IMR-90 (cell line): ENCODE measurements around the gene ACACA. TPM values are rescaled to one million over a fixed set of nuclear protein-coding genes. Genes with fewer than 3 reads are reported as not detected.

Source experiments
- ATAC-seq: fragments of 200-7000 bp; cut with Tn5 transposase; 2 replicates; pipeline ENCODE4 v1.9.1; 2020; ENCODE audit warnings: low read depth, mild to moderate bottlenecking, moderate library complexity
- BruUV-seq: library from RNA; stranded (reverse); fragments of 400-500 nt; replicated peaks from 2 replicates; lab custom pipeline; 2021; lab: Mats Ljungman, UMichigan
- CTCF ChIA-PET: fragments of 300-600 bp; formaldehyde crosslinking; extraction: SDS; loops from one replicate; lab custom pipeline; 2021; ENCODE audit warnings: antibody characterized with exemption; lab: Yijun Ruan, JAX
- POLR2A ChIA-PET: fragments of 300-600 bp; sonication (Branson Sonifier 250); formaldehyde crosslinking; loops from one replicate; lab custom pipeline; 2022; ENCODE audit warnings: antibody characterized with exemption; ENCODE audit not compliant: unreplicated experiment; lab: Charles Lee
- DNase-seq: peaks from one replicate; pipeline ENCODE4 v3.0.0; 2013
- H2AFZ ChIP-seq: replicated peaks from 2 replicates; pipeline ENCODE3; 2013; ENCODE audit warnings: low read length, mild to moderate bottlenecking; ENCODE audit not compliant: poor library complexity
- H2AK5ac ChIP-seq: 2 replicates; pipeline ENCODE4 v1.6.1; 2013; ENCODE audit warnings: low read depth, low read length, inconsistent platforms
- H2AK9ac ChIP-seq: replicated peaks from 2 replicates; pipeline ENCODE3; 2013; ENCODE audit warnings: mild to moderate bottlenecking, low read depth, low read length, moderate library complexity; ENCODE audit not compliant: poor library complexity
- H2BK120ac ChIP-seq: 2 replicates; pipeline ENCODE4 v1.6.1; 2013; ENCODE audit warnings: low read depth, low read length, inconsistent platforms
- H2BK15ac ChIP-seq: 3 replicates; pipeline ENCODE4 v1.6.1; 2013; ENCODE audit warnings: low read depth, low read length, inconsistent platforms
- H2BK20ac ChIP-seq: 2 replicates; pipeline ENCODE4 v1.6.1; 2013; ENCODE audit warnings: low read depth, mild to moderate bottlenecking, inconsistent platforms, low read length, moderate library complexity
- H2BK5ac ChIP-seq: 2 replicates; pipeline ENCODE4 v1.6.1; 2013; ENCODE audit warnings: mild to moderate bottlenecking, low read depth, low read length, inconsistent platforms; ENCODE audit not compliant: poor library complexity, severe bottlenecking
- H3K14ac ChIP-seq: replicated peaks from 2 replicates; pipeline ENCODE4 v1.6.1; 2013; ENCODE audit warnings: low read depth, low read length, inconsistent platforms
- H3K18ac ChIP-seq: 2 replicates; pipeline ENCODE4 v1.6.1; 2013; ENCODE audit warnings: low read depth, low read length, control low read depth
- H3K23ac ChIP-seq: 2 replicates; pipeline ENCODE4 v1.6.1; 2013; ENCODE audit warnings: low read depth, low read length, inconsistent platforms
- H3K27ac ChIP-seq: 2 replicates; pipeline ENCODE4 v1.5.1; 2013; ENCODE audit warnings: mild to moderate bottlenecking, control low read depth, low read length; ENCODE audit not compliant: insufficient read depth
- H3K27me3 ChIP-seq: 2 replicates; pipeline ENCODE4 v1.6.1; 2013; ENCODE audit warnings: low read length; ENCODE audit not compliant: control insufficient read depth, insufficient read depth
- H3K36me3 ChIP-seq: 2 replicates; pipeline ENCODE4 v1.6.1; 2013; ENCODE audit warnings: low read length, mixed read lengths; ENCODE audit not compliant: control insufficient read depth, insufficient read depth
- H3K4ac ChIP-seq: 2 replicates; pipeline ENCODE4 v1.6.1; 2013; ENCODE audit warnings: low read depth, low read length, inconsistent platforms
- H3K4me1 ChIP-seq: 2 replicates; pipeline ENCODE4 v1.6.1; 2013; ENCODE audit warnings: low read length, mixed read lengths; ENCODE audit not compliant: control insufficient read depth, insufficient read depth
- H3K4me2 ChIP-seq: 2 replicates; pipeline ENCODE4 v1.6.1; 2013; ENCODE audit warnings: low read depth, mild to moderate bottlenecking, control low read depth, low read length, moderate library complexity
- H3K4me3 ChIP-seq: 2 replicates; pipeline ENCODE4 v1.5.1; 2013; ENCODE audit warnings: low read depth, mild to moderate bottlenecking, control low read depth, low read length, moderate library complexity; ENCODE audit not compliant: insufficient read depth
- H3K56ac ChIP-seq: 2 replicates; pipeline ENCODE4 v1.6.1; 2013; ENCODE audit warnings: low read length, inconsistent platforms; ENCODE audit not compliant: insufficient read depth; ENCODE audit errors: extremely low read depth
- H3K79me1 ChIP-seq, 2 experiments: 2 replicates each; pipeline ENCODE4 v1.6.1; 2013; ENCODE audit warnings: low read length in 2 of 2, inconsistent platforms in 1 of 2, low read depth in 1 of 2
- H3K9ac ChIP-seq: 2 replicates; pipeline ENCODE4 v1.6.1; 2013; ENCODE audit warnings: low read depth, low read length, control low read depth
- H3K9me1 ChIP-seq: 2 replicates; pipeline ENCODE4 v1.6.1; 2013; ENCODE audit warnings: low read length, inconsistent platforms; ENCODE audit not compliant: insufficient read depth
- H3K9me3 ChIP-seq: 2 replicates; pipeline ENCODE4 v1.6.1; 2013; ENCODE audit warnings: low read length; ENCODE audit not compliant: control insufficient read depth, insufficient read depth
- H4K20me1 ChIP-seq: 2 replicates; pipeline ENCODE4 v1.6.1; 2013; ENCODE audit warnings: low read length, inconsistent platforms; ENCODE audit not compliant: insufficient read depth
- H4K5ac ChIP-seq: 2 replicates; pipeline ENCODE4 v1.6.1; 2013; ENCODE audit warnings: mild to moderate bottlenecking, low read depth, low read length, control low read depth
- H4K8ac ChIP-seq, 2 experiments: 2 replicates each; pipeline ENCODE4 v1.6.1; 2013; ENCODE audit warnings: low read depth in 2 of 2, low read length in 2 of 2, control low read depth in 1 of 2, inconsistent platforms in 1 of 2
- H4K91ac ChIP-seq: 2 replicates; pipeline ENCODE4 v1.6.1; 2013; ENCODE audit warnings: low read depth, low read length, inconsistent platforms; ENCODE audit not compliant: insufficient read depth
- BHLHE40 ChIP-seq: fragments of 150-350 bp; IDR thresholded peaks from 2 replicates; pipeline ENCODE4 v1.6.1; 2016; ENCODE audit warnings: mild to moderate bottlenecking, low read depth, low read length
- CEBPB ChIP-seq: IDR thresholded peaks from 2 replicates; pipeline ENCODE4 v1.6.1; 2012; ENCODE audit warnings: low read depth, low read length, improper control_type of control experiment
- CHD1 ChIP-seq: IDR thresholded peaks from 2 replicates; pipeline ENCODE4 v1.6.1; 2012; ENCODE audit warnings: low read depth, low read length, improper control_type of control experiment
- CTCF ChIP-seq: conservative IDR thresholded peaks from 2 replicates; pipeline ENCODE4 v1.5.1; 2012; ENCODE audit warnings: mild to moderate bottlenecking, low read depth, low read length, improper control_type of control experiment
- MAFK ChIP-seq: IDR thresholded peaks from 2 replicates; pipeline ENCODE4 v1.6.1; 2012; ENCODE audit warnings: low read depth, low read length, improper control_type of control experiment
- MXI1 ChIP-seq: IDR thresholded peaks from 2 replicates; pipeline ENCODE4 v1.6.1; 2012; ENCODE audit warnings: low read depth, mild to moderate bottlenecking, low read length, moderate library complexity, borderline replicate concordance
- RCOR1 ChIP-seq: IDR thresholded peaks from 2 replicates; pipeline ENCODE4 v1.6.1; 2012; ENCODE audit warnings: mild to moderate bottlenecking, low read length, improper control_type of control experiment; ENCODE audit not compliant: insufficient replicate concordance
- RFX5 ChIP-seq: IDR thresholded peaks from 2 replicates; pipeline ENCODE4 v1.8.0; 2012; ENCODE audit warnings: low read depth, mild to moderate bottlenecking, low read length, moderate library complexity
- USF2 ChIP-seq: fragments of 150-350 bp; IDR thresholded peaks from 2 replicates; pipeline ENCODE4 v1.6.1; 2017; ENCODE audit warnings: mild to moderate bottlenecking, antibody characterized with exemption, low read length, low read depth
- WGBS, 2 experiments: methylation state at CpG; one replicate each; pipeline versions ENCODE4 v1.1.5 to v1.1.7; 2013; ENCODE audit warnings: missing lambda C conversion rate in 2 of 2; ENCODE audit not compliant: insufficient read length in 1 of 2; ENCODE audit errors: extremely low coverage in 2 of 2; 5-methylcytosine and 5-hydroxymethylcytosine counted together
- dilution Hi-C: fragments of 300-500 bp; cut with HindIII; formaldehyde crosslinking; loops from one replicate; pipeline ENCODE4 v1.14.3; 2018; ENCODE audit warnings: low sequenced_read_pairs; ENCODE audit not compliant: unreplicated experiment
- in situ Hi-C: fragments of 300-500 bp; cut with MboI; formaldehyde crosslinking; loops from 3 replicates; pipeline ENCODE4 v1.14.3; 2019; ENCODE audit warnings: low sequenced_read_pairs, inconsistent platforms, mixed read lengths
- intact Hi-C: fragments of 100-400 bp; cut with micrococcal nuclease; formaldehyde crosslinking; loops from 2 replicates; pipeline ENCODE4 v1.10.0; 2022
- polyA plus RNA-seq, 3 experiments: library from polyadenylated mRNA; depleted of rRNA; stranded (reverse); fragments of >200 nt; gene quantifications; 2 replicates each; pipeline ENCODE4 v1.2.3, GENCODE V29; 2012; ENCODE audit warnings: low replicate concordance in 1 of 3
- total RNA-seq: library from RNA; depleted of rRNA; stranded (reverse); fragments of >200 nt; gene quantifications from 2 replicates; pipeline ENCODE4 v1.2.3, GENCODE V29; 2012

Gene ACACA
- total and polyA plus RNA-seq, 2 of the 4 experiments (the other 2 are of a cell fraction) = 21.3 to 39.1 TPM

GRCh38 chr17:37358098-37358829 is 48.4 kb downstream of the ACACA start:
- H2AK5ac ChIP-seq = peak overlapping the region; percentile 63; the same call in 1 of the 2 replicates
- H2BK15ac ChIP-seq = no peak overlapping the region
- dilution Hi-C loops = no loop called here
- H3K4me2 ChIP-seq = peak overlapping the region; percentile 71
- peak overlapping the region; percentile 55 for H3K27ac ChIP-seq
- H2BK120ac ChIP-seq = 0 out of 2 replicates have a peak overlapping the region, but pooled peaks have one; percentile 22
- H3K79me1 ChIP-seq = peaks cover 7 to 44% of the 10 kb centered on the region in 2 experiments; a peak in 3 of 4 replicates
- H3K14ac ChIP-seq = peak overlapping the region; percentile 15
- 10% methylated on average over 2 of the region's 21 CpGs; no CpG with 5 or more reads in 1 of the 2 experiments for WGBS, 2 experiments
- DNase-seq (peak; percentile 44), ATAC-seq (peak; percentile 7)
- H4K91ac ChIP-seq = peak overlapping the region; percentile 17
- H2AK9ac ChIP-seq = peak overlapping the region; percentile 95
- ChIA-PET CTCF (interaction anchor here (0.6 kb wide), 1 partner anchor 173 kb away, joined by 3 read pairs; no protein-coding TSS in a partner anchor), POLR2A (no interaction called here)
- no TSS peak for BruUV-seq
- H3K4ac ChIP-seq = peak overlapping the region; percentile 55
- in situ Hi-C loops = no loop called here
- no peak overlapping the region for H4K5ac ChIP-seq
- H3K56ac ChIP-seq = no peak overlapping the region; the same call in 1 of the 2 replicates
- H3K9ac ChIP-seq = peak overlapping the region; percentile 42
- H2BK20ac ChIP-seq = no peak overlapping the region
- peak overlapping the region; percentile 71 for H3K23ac ChIP-seq
- peak overlapping the region; percentile 94 for H2AFZ ChIP-seq
- H2BK5ac ChIP-seq = peak overlapping the region; percentile 10
- 0 out of 4 replicates have a peak overlapping the region, but pooled peaks have one; percentile 1 to 2 for H4K8ac ChIP-seq
- no peak overlapping the region; the same call in 1 of the 2 replicates for H3K18ac ChIP-seq
- intact Hi-C loops = loop anchor here (2.0 kb wide), 1 partner anchor 85 kb away; no protein-coding TSS in a partner anchor
- TF ChIP-seq RCOR1 (no peak), MAFK (no peak), CTCF (no peak), CHD1 (no peak), MXI1 (peak; percentile 90; the same call in 1 of the 2 replicates), USF2 (peak; percentile 72), BHLHE40 (no peak), CEBPB (no peak), RFX5 (no peak)
- peaks cover 5% of the 10 kb centered on the region for H3K4me1 ChIP-seq
- H3K27me3 ChIP-seq = no peaks in the 10 kb centered on the region
- peak overlapping the region; percentile 80 for H3K4me3 ChIP-seq
- 0 out of 2 replicates have a peak, but pooled peaks cover 3% of the 10 kb centered on the region for H3K9me1 ChIP-seq
- H3K9me3 ChIP-seq = no peaks in the 10 kb centered on the region
- H3K36me3 ChIP-seq = peaks cover 3% of the 10 kb centered on the region
- peaks cover 4% of the 10 kb centered on the region; the same call in 1 of the 2 replicates for H4K20me1 ChIP-seq
